HG02798 (cell line): Measurements from ENCODE around the gene HAGHL.
A peak's percentile ranks its signal among the peaks of the same experiment; 100 is the strongest.
"Not testable (repeated sequence)": the region's sequence is repeated elsewhere in the genome, so short reads cannot be mapped to it uniquely, and the experiment has no call there.

Experiments
- ATAC-seq: cut with Tn5 transposase; IDR thresholded peaks from one replicate; pipeline ENCODE4 v1.9.1; 2021; ENCODE audit warnings: mild to moderate bottlenecking; ENCODE audit not compliant: unreplicated experiment, poor library complexity

Gene HAGHL

GRCh38 chr16:732332-732731 is 5.4 kb downstream of the HAGHL start:
- no peak for ATAC-seq

GRCh38 chr16:732936-733335 is 6.0 kb downstream of the HAGHL start:
- ATAC-seq: no peak

- ATAC-seq: no peak
These were observed 6.7 kb downstream of the HAGHL start for GRCh38 chr16:733382-734207.

DNA sequence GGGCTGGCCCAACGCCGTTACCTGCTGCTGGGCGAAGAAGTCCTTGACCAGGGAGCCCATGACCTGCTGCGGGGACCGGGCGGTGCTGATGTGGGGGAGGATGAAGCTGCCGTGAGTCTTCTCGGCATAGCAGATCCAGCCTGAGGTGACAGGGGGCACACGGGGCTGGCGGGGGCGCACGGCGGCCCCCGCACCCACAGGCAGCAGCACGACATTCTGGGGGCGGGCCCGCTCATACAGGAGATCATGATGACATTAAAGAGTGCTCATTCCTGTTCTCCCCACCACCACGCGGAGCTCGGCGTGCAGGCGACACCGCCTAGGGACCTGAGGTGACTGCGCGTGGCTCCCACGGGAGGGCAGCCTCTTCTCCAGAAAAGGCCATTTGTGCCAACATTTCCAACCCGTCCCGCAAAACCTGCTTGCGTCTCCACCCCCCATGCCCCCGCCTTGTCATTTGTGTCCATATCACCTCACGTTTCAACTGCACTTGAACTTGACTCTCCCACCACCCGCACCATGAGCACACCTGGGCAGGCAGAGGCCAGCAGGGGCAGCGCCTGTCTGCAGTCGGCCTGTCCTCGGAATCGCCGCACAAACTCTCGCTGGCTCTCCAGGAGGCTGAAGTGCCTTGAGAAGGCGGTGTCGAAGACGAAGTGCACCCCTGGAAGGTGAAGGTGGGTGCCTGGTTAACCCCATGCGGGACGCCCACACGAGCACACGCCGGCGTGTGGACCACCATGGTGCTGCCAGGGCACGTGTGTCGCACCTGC is 7.5 kb downstream of the HAGHL start:
- no peak for ATAC-seq

DNA sequence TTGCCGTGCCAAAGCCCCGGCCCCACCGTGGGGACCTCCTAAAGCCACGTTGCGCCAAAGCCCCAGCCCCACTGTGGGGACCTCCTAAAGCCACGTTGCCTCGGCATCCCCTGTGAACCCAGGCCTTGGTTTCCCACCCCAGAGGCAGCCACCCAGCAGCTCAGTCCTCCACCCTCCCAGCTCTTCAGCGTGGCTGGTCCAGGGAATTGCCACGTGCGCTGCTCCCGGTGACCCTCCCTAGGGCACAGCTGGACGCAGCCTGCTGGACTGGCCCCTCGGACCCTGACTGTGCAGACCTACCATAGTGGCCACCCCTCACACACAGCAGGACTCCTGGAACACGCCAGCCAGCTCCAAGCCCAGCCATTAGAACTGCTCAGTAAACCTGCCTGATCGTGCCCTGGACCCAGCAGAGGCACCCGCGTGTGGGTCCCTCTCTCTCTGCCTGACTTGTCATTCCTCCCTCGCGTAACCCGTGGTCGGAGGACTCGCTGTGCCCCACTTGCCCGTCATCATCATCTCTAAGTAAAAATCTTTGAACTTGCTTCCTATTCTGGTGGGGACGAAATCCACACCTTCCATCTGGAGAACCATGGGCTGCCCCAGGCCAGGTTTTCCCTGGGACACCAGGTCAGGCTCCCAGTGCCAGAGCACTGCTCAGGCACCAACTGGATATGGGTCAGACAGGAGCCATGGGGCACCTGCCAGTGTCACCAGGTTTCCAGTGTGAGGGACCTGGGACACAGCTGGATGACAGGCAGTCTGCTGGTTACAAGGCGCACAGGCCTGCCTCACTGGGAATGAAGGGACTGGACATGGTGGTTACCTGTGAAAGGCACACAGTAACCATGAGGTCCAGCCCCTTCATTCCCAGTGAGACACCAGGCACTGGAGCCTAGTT is 8.3 kb downstream of the HAGHL start:
- ATAC-seq: no peak

- peak; percentile 45 for ATAC-seq
These were observed 9.1 kb downstream of the HAGHL start for GRCh38 chr16:735982-736453.

- no peak for ATAC-seq
These were observed 10.1 kb downstream of the HAGHL start for GRCh38 chr16:736936-737481.

DNA sequence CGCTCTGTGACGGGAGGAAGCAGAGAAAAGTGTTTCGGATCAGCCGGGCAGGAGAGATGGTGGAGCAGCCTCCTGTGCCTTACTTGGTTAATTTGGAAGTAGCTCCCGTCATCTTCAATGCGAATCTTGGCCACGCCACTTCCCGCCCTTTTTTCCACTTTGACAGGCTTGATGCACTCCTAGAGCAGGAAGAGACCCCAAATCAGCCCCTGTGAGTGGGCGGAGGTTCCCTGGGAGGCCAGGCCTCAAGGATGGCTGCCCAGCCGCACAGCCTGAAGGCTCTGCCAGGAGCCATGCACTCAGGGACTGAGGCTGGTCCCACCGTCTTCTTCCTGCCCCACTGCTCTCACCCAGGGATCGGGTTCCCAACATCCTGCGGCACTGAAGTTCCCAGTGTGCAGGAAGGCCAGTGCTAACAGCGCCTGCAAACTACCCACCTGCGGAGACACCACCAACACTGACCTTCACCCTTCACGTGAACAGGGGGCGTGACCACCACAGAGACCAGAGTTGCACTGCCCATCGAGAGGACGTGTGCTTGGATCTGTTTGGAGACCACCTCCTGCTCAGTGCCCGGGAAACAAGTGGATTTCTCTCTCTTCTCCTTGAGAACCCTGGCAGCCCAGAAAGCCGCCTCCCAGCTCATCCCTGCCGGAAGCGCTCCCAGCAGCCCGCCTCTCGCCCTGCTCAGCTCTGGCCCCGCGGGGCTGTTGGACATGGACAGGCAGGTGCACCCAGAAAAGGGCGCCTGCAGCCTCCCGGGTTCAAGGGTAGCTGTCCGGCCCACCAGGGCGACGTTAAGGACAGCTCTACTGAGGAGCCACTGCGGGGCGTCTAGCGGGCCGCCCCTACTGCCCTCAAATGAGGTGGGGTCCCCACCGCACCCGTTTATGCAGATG is 12.9 kb downstream of the HAGHL start:
- no peak for ATAC-seq

DNA sequence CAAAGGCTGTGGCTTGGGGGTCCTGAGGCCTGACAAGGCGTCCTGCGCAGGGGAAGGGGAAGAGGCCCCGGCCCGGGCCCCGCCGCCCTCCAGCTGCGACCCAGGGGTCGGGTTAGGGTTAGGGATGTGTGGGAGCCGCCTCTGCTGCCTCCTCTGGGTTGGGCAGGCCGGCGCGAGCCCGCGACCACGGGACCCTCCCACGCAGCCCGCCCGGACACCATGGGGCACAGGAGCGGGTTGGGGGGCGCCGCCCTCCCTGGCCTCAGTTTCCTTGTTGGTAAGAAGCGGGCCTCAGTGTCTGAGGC is 13.5 kb downstream of the HAGHL start:
- ATAC-seq: peak; percentile 6

- ATAC-seq: peak; percentile 75
These were observed 14.0 kb downstream of the HAGHL start, which contains the start of gene CIAO3 for GRCh38 chr16:740764-741505. CIAO3 (minus strand) TSS chr16:740997; CDS start chr16:740985, 12 bp downstream.

DNA sequence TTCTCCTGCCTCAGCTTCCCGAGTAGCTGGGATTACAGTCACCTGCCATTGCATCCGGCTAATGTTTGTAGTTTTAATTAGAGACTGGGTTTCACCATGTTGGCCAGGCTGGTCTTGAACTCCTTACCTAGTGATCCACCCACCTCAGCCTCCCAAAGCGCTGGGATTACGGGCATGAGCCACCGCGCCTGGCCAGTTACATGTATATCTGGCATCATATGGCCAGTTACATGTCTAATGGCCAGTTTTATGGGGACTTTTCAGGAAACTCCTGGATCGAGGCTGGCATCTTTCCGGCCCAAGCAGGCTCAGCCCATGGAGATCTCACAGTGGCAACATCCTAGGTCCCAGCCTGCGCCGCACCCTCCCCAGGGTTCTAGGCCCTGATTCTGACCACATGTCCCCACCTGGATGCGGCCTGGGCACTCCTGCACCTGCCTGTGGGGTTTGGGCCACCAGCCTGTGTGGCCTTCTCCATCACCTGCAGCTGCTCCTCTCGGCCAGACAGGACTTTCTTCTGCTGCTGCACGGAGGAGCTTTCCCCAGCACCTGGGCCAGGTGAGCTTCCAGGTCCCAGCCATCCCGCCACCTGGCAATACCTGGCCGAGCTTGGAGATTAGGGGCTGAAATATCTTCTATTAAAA is 15.2 kb downstream of the HAGHL start:
- ATAC-seq: no peak

DNA sequence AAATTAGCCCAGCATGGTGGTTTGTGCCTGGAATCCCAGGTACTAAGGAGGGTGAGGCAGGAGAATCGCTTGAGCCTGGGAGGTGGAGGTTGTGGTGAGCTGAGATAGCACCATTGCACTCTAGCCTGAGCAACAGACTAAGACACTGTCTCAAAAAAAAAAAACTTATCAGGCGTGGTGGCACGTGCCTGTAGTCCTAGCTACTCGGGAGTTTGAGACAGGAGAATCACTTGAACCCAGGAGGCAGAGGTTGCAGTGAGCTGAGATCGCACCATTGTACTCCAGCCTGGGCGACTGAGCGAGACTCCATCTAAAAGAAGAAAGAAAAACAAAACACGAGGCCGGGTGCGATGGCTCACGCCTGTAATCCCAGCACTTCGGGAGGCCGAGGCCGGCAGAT is 16.0 kb downstream of the HAGHL start:
- ATAC-seq: not testable (repeated sequence)

DNA sequence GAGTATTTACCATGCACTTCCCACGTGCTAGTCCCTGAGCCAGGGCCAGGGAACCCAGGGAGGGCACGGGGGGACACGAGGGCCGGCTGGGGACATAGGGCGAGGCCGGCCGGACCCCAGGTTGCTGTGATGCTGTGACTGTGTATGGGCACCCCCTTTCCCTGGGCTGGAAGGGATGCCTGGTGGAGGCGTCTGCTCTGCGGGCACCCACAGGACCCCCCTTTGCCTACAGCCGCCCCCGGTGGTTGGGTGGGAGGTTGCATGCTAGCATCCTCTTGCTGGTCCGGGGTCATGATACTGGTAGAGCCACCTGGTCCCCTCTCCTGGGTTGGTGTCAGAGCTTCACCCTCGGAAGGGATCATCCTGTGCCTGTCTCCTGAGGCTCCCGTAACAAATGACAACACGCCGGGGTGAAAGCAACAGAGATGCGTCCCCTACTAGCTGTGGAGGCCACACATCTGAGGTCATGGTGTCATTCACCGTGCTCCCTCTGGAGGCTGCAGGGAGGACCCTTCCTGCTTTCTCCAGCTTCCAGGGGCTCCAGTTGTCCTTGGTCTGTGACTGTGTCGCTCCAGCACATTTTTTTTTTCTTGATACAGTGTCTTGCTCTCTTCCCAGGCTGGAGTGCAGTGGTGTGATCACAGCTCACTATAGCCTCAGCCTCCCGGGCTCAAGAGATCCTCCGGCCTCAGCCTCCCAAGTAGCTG is 17.0 kb downstream of the HAGHL start:
- ATAC-seq: no peak

GRCh38 chr16:745739-746138 is 18.8 kb downstream of the HAGHL start:
- no peak for ATAC-seq

DNA sequence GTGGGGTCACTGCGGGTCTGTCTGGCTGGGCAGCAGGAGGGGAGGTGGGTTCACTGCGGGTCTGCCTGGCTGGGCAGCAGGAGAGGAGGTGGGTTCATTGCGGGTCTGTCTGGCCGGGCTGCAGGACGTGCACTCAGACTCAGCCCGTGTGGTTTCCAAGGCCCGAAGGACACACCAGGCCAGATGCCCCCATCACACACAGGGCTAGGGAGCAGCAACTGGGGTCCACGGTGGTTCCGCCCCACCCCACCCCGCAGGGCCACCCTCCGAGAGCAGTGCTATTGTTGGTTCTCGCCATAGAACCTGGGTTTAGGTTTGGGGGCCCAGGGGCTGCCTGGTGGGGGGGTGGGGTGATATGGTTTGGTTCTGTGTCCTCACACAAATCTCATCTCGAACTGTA is 19.7 kb downstream of the HAGHL start:
- ATAC-seq: no peak

- no peak for ATAC-seq
These were observed 21.3 kb downstream of the HAGHL start for GRCh38 chr16:747978-748746.

DNA sequence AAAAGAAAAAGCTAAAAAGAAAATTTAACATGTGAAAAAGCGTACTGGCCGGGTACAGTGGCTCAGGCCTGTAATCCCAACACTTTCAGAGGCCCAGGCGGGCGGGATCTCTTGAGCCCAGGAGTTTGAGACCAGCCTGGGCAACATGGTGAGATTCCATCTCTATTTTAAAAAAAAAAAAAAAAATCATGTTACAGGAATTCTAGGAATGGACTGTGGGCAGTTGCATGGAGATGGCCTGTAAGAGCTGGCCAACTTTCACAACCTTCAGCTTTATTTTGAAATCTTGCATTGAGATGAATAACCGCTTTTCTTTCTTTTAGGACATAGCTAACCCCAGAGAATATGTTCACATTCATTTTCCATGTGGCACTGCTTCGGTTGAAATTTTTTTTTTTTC is 22.1 kb downstream of the HAGHL start:
- ATAC-seq: no peak
